Stimulated activated CD8-positive, alpha-beta memory T cell treated with anti-CD3 and anti-CD28 coated beads, Interleukin-12 subunit alpha, Interleukin-12 subunit beta, amount 100 ng/mL, for 4 hours (primary cell): Measurements from ENCODE around the gene PRSS16.
"Not testable (repeated sequence)": the region's sequence is repeated elsewhere in the genome, so short reads cannot be mapped to it uniquely, and the experiment has no call there.

Source experiments
- DNase-seq: peaks from one replicate; pipeline ENCODE4 v3.0.0-alpha.2; 2020; ENCODE audit warnings: low read depth

Gene PRSS16

GRCh38 chr6:27248783-27249182 is 1.3 kb downstream of the PRSS16 start:
- no peak for DNase-seq

- peak; percentile 10 for DNase-seq
Observed at GRCh38 chr6:27250277-27251111, 3.0 kb downstream of the PRSS16 start.

- peak; percentile 34 for DNase-seq
Observed at GRCh38 chr6:27251112-27251605, 3.7 kb downstream of the PRSS16 start.

- peak; percentile 44 for DNase-seq
Observed at GRCh38 chr6:27251606-27252251, 4.2 kb downstream of the PRSS16 start.

GRCh38 chr6:27254566-27254965 is 7.1 kb downstream of the PRSS16 start:
- no peak for DNase-seq

- DNase-seq: no peak
Observed at GRCh38 chr6:27255866-27256265, 8.4 kb downstream of the PRSS16 start.

- no peak for DNase-seq
Observed at GRCh38 chr6:27260369-27260768, 12.9 kb downstream of the PRSS16 start.

GRCh38 chr6:27260836-27261375 is 13.4 kb downstream of the PRSS16 start:
- no peak for DNase-seq

- no peak for DNase-seq
Observed at GRCh38 chr6:27263886-27264285, 16.4 kb downstream of the PRSS16 start.

GRCh38 chr6:27267003-27267402 is 19.5 kb downstream of the PRSS16 start:
- not testable (repeated sequence) for DNase-seq

- DNase-seq: no peak
Observed at GRCh38 chr6:27267857-27268434, 20.4 kb downstream of the PRSS16 start.

- no peak for DNase-seq
Observed at GRCh38 chr6:27268803-27269202, 21.3 kb downstream of the PRSS16 start.

GRCh38 chr6:27273783-27274182 is 26.3 kb downstream of the PRSS16 start:
- no peak for DNase-seq

- DNase-seq: no peak
Observed at GRCh38 chr6:27275025-27275956, 27.8 kb downstream of the PRSS16 start.

GRCh38 chr6:27279513-27280063 is 32.1 kb downstream of the PRSS16 start:
- DNase-seq: no peak

GRCh38 chr6:27280064-27280539 is 32.6 kb downstream of the PRSS16 start:
- DNase-seq: no peak

GRCh38 chr6:27280540-27281000 is 33.1 kb downstream of the PRSS16 start:
- no peak for DNase-seq

- no peak for DNase-seq
Observed at GRCh38 chr6:27281105-27281539, 33.6 kb downstream of the PRSS16 start.

- DNase-seq: no peak
Observed at GRCh38 chr6:27281569-27281968, 34.1 kb downstream of the PRSS16 start.

GRCh38 chr6:27283279-27283678 is 35.8 kb downstream of the PRSS16 start:
- no peak for DNase-seq

- DNase-seq: no peak
Observed at GRCh38 chr6:27286141-27286540, 38.6 kb downstream of the PRSS16 start.
